ENCODE data around the gene GPC2.

Gene GPC2

GRCh38 chr7:100166970-100167911 is 9.9 kb downstream of the GPC2 start:
- peak overlapping the region; percentile 42 for H3K9ac ChIP-seq (ENCODE audit: low read length)
- H3K36me3 ChIP-seq (ENCODE audit: control insufficient read depth, low read depth, low read length): no peaks in the 10 kb centered on the region
- no peak overlapping the region for H3K27ac ChIP-seq (ENCODE audit: low read length)
- peaks cover 19% of the 10 kb centered on the region for H3K27me3 ChIP-seq (ENCODE audit: control insufficient read depth, insufficient read depth, low read length)
- no peaks in the 10 kb centered on the region for H3K9me3 ChIP-seq (ENCODE audit: control insufficient read depth, low read depth, low read length)
- H3K4me3 ChIP-seq (ENCODE audit: low read length): peak overlapping the region; percentile 81
- peaks cover 29% of the 10 kb centered on the region for H3K4me1 ChIP-seq (ENCODE audit: control insufficient read depth, low read depth, low read length)

DNA sequence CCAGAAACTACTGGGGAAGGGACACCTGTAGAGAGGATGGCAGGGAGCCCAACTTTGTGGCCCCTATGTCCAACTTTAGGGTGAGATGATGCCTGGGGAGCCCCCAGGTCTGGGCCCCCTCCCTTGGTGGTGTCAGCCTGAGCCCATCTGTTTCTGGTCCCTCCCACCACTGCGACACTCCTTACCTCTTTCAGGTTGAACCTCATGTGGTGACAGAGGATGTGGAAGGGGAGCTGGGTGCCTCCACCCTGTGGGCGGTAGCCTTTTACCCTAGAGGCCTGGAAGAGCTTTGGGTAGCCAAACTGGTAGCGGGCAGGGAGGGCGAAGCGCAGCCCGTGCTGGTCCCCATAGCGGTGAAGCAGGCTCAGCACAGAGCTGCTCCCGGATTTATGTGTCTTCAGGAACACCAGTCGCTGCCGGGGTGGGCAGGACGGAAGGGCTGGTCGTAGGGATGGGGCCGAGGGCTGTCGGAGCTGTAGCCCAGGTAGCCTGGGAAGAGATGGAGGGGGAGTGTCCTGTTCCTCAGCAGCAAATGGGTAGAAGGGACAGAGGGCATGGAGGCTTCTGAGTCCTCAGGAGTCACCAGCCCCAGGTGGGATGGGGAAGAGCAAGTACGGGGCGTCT is 10.8 kb downstream of the GPC2 start:
- Histone ChIP-seq H3K4me1 (ENCODE audit: control insufficient read depth, low read depth, low read length) (peaks cover 26% of the 10 kb centered on the region), H3K4me3 (ENCODE audit: low read length) (no peak overlapping the region), H3K27ac (ENCODE audit: low read length) (no peak overlapping the region), H3K27me3 (ENCODE audit: control insufficient read depth, insufficient read depth, low read length) (peaks cover 19% of the 10 kb centered on the region), H3K9me3 (ENCODE audit: control insufficient read depth, low read depth, low read length) (no peaks in the 10 kb centered on the region), H3K9ac (ENCODE audit: low read length) (no peak overlapping the region), H3K36me3 (ENCODE audit: control insufficient read depth, low read depth, low read length) (no peaks in the 10 kb centered on the region)

DNA sequence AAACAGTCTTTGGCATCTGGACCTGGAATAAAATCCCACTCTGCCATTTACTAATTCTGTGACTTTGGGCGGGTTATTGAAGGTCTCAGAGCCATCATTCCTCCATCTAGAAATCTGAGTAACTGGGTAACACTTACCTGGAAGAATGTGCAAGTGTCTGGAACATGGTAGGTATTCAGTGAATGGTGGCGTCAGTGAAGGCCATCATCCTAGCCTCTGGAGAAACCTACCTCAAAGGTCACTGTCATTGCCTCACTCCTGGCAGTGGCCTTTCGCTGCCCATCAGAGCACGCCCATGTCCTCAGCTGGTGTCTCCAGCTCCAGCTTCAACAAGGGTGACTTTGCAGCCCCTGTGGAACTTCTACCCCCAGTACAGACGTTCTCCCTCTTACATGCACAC is 13.3 kb downstream of the GPC2 start:
- H3K27ac ChIP-seq (ENCODE audit: low read length): no peak overlapping the region
- H3K4me1 ChIP-seq (ENCODE audit: control insufficient read depth, low read depth, low read length): peaks cover 11% of the 10 kb centered on the region
- no peaks in the 10 kb centered on the region for H3K9me3 ChIP-seq (ENCODE audit: control insufficient read depth, low read depth, low read length)
- no peak overlapping the region for H3K9ac ChIP-seq (ENCODE audit: low read length)
- H3K36me3 ChIP-seq (ENCODE audit: control insufficient read depth, low read depth, low read length): no peaks in the 10 kb centered on the region
- peaks cover 19% of the 10 kb centered on the region for H3K27me3 ChIP-seq (ENCODE audit: control insufficient read depth, insufficient read depth, low read length)
- H3K4me3 ChIP-seq (ENCODE audit: low read length): no peak overlapping the region

DNA sequence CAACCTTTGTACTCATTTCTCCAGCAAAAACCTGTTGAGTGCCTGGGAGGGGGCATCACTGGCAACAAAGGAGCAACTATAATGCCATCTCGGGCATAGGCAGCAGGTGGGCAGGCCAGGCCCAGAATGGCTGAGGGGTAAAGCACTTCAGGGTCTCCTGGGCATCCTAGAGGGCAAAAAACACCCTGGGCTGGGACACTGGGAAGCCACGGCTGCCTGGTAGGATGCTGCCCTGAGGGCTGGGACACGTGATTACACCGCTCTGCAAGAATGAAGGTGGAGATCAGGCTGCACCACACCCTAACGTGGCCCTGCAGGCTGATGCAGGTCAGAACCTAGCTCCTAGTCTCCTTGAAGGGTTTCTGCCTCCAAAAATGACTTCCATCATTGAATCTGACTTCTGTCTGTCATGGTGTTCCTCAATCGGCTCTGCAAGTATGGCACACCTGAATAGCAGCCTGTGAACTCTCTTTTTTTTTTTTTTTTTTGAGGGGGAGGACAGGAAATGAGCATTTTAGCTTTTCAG is 14.1 kb downstream of the GPC2 start:
- no peaks in the 10 kb centered on the region for H3K36me3 ChIP-seq (ENCODE audit: control insufficient read depth, low read depth, low read length)
- H3K9me3 ChIP-seq (ENCODE audit: control insufficient read depth, low read depth, low read length): no peaks in the 10 kb centered on the region
- peaks cover 9% of the 10 kb centered on the region for H3K4me1 ChIP-seq (ENCODE audit: control insufficient read depth, low read depth, low read length)
- H3K27me3 ChIP-seq (ENCODE audit: control insufficient read depth, insufficient read depth, low read length): peaks cover 17% of the 10 kb centered on the region
- no peak overlapping the region for H3K9ac ChIP-seq (ENCODE audit: low read length)
- no peak overlapping the region for H3K4me3 ChIP-seq (ENCODE audit: low read length)
- H3K27ac ChIP-seq (ENCODE audit: low read length): no peak overlapping the region

GRCh38 chr7:100160067-100160466 is 17.1 kb downstream of the GPC2 start:
- Histone ChIP-seq H3K27ac (ENCODE audit: low read length) (no peak overlapping the region), H3K4me1 (ENCODE audit: control insufficient read depth, low read depth, low read length) (peaks cover 4% of the 10 kb centered on the region), H3K9me3 (ENCODE audit: control insufficient read depth, low read depth, low read length) (no peaks in the 10 kb centered on the region), H3K4me3 (ENCODE audit: low read length) (no peak overlapping the region), H3K27me3 (ENCODE audit: control insufficient read depth, insufficient read depth, low read length) (no peaks in the 10 kb centered on the region), H3K9ac (ENCODE audit: low read length) (no peak overlapping the region), H3K36me3 (ENCODE audit: control insufficient read depth, low read depth, low read length) (peaks cover 14% of the 10 kb centered on the region)

DNA sequence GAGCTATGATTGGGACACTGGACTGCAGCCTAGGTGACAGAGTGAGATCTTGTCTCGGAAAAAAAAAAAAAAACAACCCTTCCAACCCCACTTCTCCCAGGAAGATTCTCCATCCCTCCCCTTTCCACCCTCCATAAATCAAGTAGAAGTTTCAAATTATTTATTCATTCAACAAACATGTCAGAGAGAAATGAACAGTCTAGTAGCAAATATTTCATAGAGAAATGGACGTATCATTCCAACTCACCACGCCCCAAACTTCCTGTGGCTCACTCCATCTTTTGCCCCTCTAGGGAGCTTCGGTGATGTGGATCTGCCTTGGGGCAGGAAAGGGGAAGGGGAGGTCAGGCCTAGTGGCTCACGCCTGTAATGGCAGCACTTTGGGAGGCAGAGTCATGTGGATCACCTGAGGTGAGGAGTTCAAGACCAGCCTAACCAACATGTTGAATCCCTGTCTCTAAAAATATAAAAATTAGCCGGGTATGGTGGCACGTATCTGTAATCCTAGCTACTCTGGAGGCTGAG is 18.0 kb downstream of the GPC2 start:
- Histone ChIP-seq H3K27ac (ENCODE audit: low read length) (no peak overlapping the region), H3K27me3 (ENCODE audit: control insufficient read depth, insufficient read depth, low read length) (no peaks in the 10 kb centered on the region), H3K9me3 (ENCODE audit: control insufficient read depth, low read depth, low read length) (no peaks in the 10 kb centered on the region), H3K4me3 (ENCODE audit: low read length) (peak overlapping the region; percentile 82), H3K4me1 (ENCODE audit: control insufficient read depth, low read depth, low read length) (peaks cover 4% of the 10 kb centered on the region), H3K9ac (ENCODE audit: low read length) (peak overlapping the region; percentile 69), H3K36me3 (ENCODE audit: control insufficient read depth, low read depth, low read length) (peaks cover 17% of the 10 kb centered on the region)

DNA sequence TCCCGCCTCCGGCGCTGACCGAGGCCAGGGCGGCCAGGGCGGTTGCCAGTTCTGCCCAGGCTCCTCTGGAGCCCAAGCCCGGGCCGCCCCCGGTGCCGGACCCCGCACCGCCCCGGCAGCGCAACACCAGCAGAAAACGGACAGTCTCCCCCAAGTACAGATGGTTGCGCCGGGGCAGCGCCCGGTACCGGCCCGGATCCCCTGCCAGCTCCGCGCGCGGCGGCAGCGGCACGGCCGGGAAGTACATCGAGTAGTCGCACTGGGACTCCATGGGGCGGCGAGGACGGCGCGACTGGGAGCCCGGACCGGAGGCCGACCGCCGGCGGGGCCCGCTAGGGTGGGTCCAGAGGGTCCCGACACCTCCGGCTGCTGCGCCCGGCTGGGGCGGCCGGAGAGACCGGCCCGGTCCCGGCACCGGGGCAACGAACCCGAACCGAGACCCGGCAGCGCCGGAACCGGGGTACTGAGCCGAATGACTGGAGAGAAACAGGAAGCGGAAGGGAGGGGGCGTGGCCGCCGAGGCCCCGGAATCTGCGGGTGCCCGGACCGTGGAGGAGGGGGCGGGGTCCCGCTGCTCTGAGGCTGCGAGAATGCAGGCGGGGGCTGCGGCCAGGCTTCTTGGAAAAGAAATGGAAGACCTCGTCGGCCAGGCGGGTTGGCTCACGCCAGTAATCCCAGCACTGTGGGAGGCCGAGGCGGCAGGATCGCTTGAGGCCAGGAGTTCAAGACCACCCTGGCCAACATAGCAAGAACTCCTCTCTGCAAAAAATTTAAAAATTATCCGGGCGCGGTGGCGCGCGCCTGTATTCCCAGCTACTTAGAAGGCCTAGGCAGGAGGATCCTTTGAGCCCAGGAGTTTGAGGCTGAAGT is 18.7 kb downstream of the GPC2 start, which contains the start of gene TRAPPC14:
Gene TRAPPC14, minus strand, starts transcription at position 495 of the 870 bp plus-strand sequence. Its CDS starts 224 bp downstream, at position 271.
- Histone ChIP-seq H3K4me1 (ENCODE audit: control insufficient read depth, low read depth, low read length) (peaks cover 4% of the 10 kb centered on the region), H3K9me3 (ENCODE audit: control insufficient read depth, low read depth, low read length) (no peaks in the 10 kb centered on the region), H3K27me3 (ENCODE audit: control insufficient read depth, insufficient read depth, low read length) (no peaks in the 10 kb centered on the region), H3K9ac (ENCODE audit: low read length) (peak within 1 kb of the TSS; percentile 69), H3K36me3 (ENCODE audit: control insufficient read depth, low read depth, low read length) (peaks cover 24% of the 10 kb centered on the region), H3K4me3 (ENCODE audit: low read length) (peak within 1 kb of the TSS; percentile 82), H3K27ac (ENCODE audit: low read length) (no peak within 1 kb of the TSS)

DNA sequence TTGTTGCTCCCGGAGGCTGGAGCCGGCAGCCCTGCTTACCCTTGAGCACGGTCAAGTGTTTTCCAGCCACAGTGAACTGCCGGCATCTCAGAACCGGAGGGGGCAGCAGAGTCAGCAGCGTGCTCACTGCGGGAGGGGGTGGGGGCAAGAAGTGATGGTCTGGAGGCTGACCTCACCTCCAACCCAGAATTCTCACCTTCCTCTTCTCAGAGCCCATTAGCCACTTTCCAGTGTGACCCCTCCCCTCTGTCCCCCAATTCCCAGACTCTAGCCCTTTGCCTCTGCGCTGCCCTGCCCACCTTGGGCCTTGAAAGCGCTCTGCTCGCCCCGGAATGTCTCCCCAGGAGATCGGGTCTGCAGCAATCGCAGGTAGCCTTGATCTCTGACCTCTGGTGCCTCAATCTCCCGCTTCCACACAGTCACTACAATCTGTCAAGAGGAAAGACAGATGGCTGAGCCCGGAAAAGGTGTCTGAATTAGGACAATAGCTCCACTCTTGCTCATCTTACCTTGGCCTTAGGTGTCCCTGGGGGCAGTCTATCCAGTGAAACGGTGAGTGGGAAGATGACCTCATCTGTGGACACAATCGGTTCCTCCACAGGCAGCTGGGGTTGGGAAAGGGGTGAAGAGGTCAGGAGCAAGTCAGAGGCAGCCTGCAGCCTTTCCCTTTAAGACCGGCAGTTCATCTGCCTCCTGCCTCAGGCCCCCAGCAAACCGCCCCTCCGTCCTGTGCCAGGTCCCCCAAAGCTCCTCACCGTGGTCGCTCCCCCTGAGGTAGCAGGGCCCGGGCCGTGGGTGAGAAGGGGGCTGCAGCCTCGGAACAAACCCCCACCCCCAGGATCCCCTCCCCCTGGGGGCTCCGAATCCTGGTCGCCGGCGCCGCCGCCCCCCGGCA is 19.6 kb downstream of the GPC2 start:
- Histone ChIP-seq H3K4me1 (ENCODE audit: control insufficient read depth, low read depth, low read length) (peaks cover 4% of the 10 kb centered on the region), H3K36me3 (ENCODE audit: control insufficient read depth, low read depth, low read length) (peaks cover 24% of the 10 kb centered on the region), H3K27ac (ENCODE audit: low read length) (no peak overlapping the region)

GRCh38 chr7:100157069-100157333 is 20.2 kb downstream of the GPC2 start:
- Histone ChIP-seq H3K27me3 (ENCODE audit: control insufficient read depth, insufficient read depth, low read length) (no peaks in the 10 kb centered on the region), H3K4me1 (ENCODE audit: control insufficient read depth, low read depth, low read length) (peaks cover 4% of the 10 kb centered on the region), H3K27ac (ENCODE audit: low read length) (no peak overlapping the region), H3K9me3 (ENCODE audit: control insufficient read depth, low read depth, low read length) (no peaks in the 10 kb centered on the region), H3K4me3 (ENCODE audit: low read length) (peak overlapping the region; percentile 82), H3K36me3 (ENCODE audit: control insufficient read depth, low read depth, low read length) (peaks cover 24% of the 10 kb centered on the region), H3K9ac (ENCODE audit: low read length) (no peak overlapping the region)

More for the DNA sequence above, 19.6 kb downstream of the GPC2 start:
- Histone ChIP-seq H3K9ac (ENCODE audit: low read length) (peak overlapping the region; percentile 69), H3K27me3 (ENCODE audit: control insufficient read depth, insufficient read depth, low read length) (no peaks in the 10 kb centered on the region), H3K9me3 (ENCODE audit: control insufficient read depth, low read depth, low read length) (no peaks in the 10 kb centered on the region), H3K4me3 (ENCODE audit: low read length) (peak overlapping the region; percentile 82)

GRCh38 chr7:100156331-100157068 is 20.7 kb downstream of the GPC2 start:
- Histone ChIP-seq H3K4me3 (ENCODE audit: low read length) (peak overlapping the region; percentile 82), H3K27ac (ENCODE audit: low read length) (no peak overlapping the region), H3K4me1 (ENCODE audit: control insufficient read depth, low read depth, low read length) (peaks cover 4% of the 10 kb centered on the region), H3K9me3 (ENCODE audit: control insufficient read depth, low read depth, low read length) (no peaks in the 10 kb centered on the region), H3K27me3 (ENCODE audit: control insufficient read depth, insufficient read depth, low read length) (no peaks in the 10 kb centered on the region), H3K36me3 (ENCODE audit: control insufficient read depth, low read depth, low read length) (peaks cover 24% of the 10 kb centered on the region), H3K9ac (ENCODE audit: low read length) (no peak overlapping the region)
